ENCODE data around the gene GGCX. TPM values are rescaled to one million over a fixed set of nuclear protein-coding genes. Genes with fewer than 3 reads are reported as not detected.

GGCX gene
- total and polyA plus RNA-seq, 9 of the 15 experiments (the other 6 are each of a cell fraction or from before 2014, with no cell fraction given), result 14.4 to 47.1 (median 28.1) TPM

GRCh38 chr2:85538507-85539360 is 22.6 kb downstream of the GGCX start, which contains the start of gene MAT2A (continued):
- TF ChIP-seq FOXA1 (IDR thresholded peaks at IDR 0.05; ENCODE audit: borderline replicate concordance) (no peak), POLR2AphosphoS2 (IDR thresholded peaks at IDR 0.05; ENCODE audit: low read length) (peak; percentile 93; the same call in 1 of the 2 replicates), JUNB (CRISPR knock-in tag; conservative IDR thresholded peaks at IDR 0.05) (no peak), ZNF764 (CRISPR knock-in tag; IDR thresholded peaks at IDR 0.05; ENCODE audit: low read depth) (no peak), HMG20B (CRISPR knock-in tag; IDR thresholded peaks at IDR 0.05) (no peak), ESRRB (CRISPR knock-in tag; IDR thresholded peaks at IDR 0.05; ENCODE audit: borderline replicate concordance) (no peak), SRSF3 (IDR thresholded peaks at IDR 0.05; ENCODE audit: insufficient read depth, low read length) (peak; percentile 95), ZNF408 (CRISPR knock-in tag; IDR thresholded peaks at IDR 0.05; ENCODE audit: low read depth) (no peak), THRAP3 (IDR thresholded peaks at IDR 0.05; ENCODE audit: borderline replicate concordance) (no peak), ZNF436 (CRISPR knock-in tag; IDR thresholded peaks at IDR 0.05) (peak; percentile 48; the same call in 1 of the 2 replicates), C11orf30 (IDR thresholded peaks at IDR 0.05; ENCODE audit: low read depth) (peak; percentile 42; the same call in 1 of the 2 replicates), RBM15 (IDR thresholded peaks at IDR 0.05; ENCODE audit: insufficient read depth, low read length) (no peak), ZNF76 (CRISPR knock-in tag; IDR thresholded peaks at IDR 0.05; ENCODE audit: borderline replicate concordance) (0 out of 2 replicates have a peak, but pooled peaks have one; percentile 28), JUN (IDR thresholded peaks at IDR 0.05; ENCODE audit: borderline replicate concordance, low read depth, low read length) (no peak), JUN (CRISPR knock-in tag; IDR thresholded peaks at IDR 0.05; ENCODE audit: borderline replicate concordance) (no peak), BCL6 (CRISPR knock-in tag; IDR thresholded peaks at IDR 0.05) (0 out of 2 replicates have a peak, but pooled peaks have one; percentile 14), ZFP1 (CRISPR knock-in tag; IDR thresholded peaks at IDR 0.05) (no peak), USF1 (CRISPR knock-in tag; IDR thresholded peaks at IDR 0.05) (no peak), NR3C1 (CRISPR knock-in tag; IDR thresholded peaks at IDR 0.05) (no peak; the same call in 1 of the 2 replicates), RFX7 (CRISPR knock-in tag; IDR thresholded peaks at IDR 0.05) (no peak), ZNF445 (CRISPR knock-in tag; IDR thresholded peaks at IDR 0.05; ENCODE audit: low read depth) (no peak), GATA2 (CRISPR knock-in tag; IDR thresholded peaks at IDR 0.05) (no peak), CBX2 (IDR thresholded peaks at IDR 0.05; ENCODE audit: insufficient read depth, low read length, poor library complexity, severe bottlenecking) (no peak), SMARCA4 (IDR thresholded peaks at IDR 0.05) (0 out of 2 replicates have a peak, but pooled peaks have one; percentile 35), POLR3G (IDR thresholded peaks at IDR 0.05; ENCODE audit: extremely low read depth, insufficient read length, insufficient replicate concordance) (no peak), ETV1 (tag; conservative IDR thresholded peaks at IDR 0.05; ENCODE audit: low read depth) (peak; percentile 78), ARID3B (CRISPR knock-in tag; IDR thresholded peaks at IDR 0.05; ENCODE audit: borderline replicate concordance) (no peak), NONO (IDR thresholded peaks at IDR 0.05; ENCODE audit: low read depth in 2 of 2, low read length in 1 of 2) (peak; percentile 99 to 100), ZNF24 (IDR thresholded peaks at IDR 0.05) (no peak; the same call in 1 of the 2 replicates)

Measured in K562 (cell line).